ENCODE measurements around the gene MYO15A.
A peak's percentile ranks its signal among the peaks of the same experiment; 100 is the strongest.

The MYO15A gene

DNA sequence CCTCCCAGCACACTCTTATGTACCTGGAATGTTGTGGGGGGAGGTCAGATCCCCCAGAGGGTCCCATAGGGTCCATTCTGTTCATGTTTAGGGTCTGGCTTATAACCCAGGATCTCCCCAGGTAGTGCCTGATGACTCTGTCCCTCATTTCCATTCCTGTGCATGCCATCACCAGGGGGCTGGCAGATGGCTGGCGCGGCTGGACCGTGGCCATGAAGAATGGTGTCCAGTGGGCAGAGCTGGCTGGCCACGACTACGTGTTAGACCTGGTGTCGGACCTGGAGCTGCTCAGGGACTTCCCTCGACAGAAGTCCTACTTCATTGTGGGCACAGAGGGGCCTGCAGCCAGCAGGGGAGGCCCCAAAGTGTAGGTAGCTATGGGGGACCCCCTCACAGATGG lies 40.0 kb downstream of the MYO15A start:
- TF ChIP-seq, protein P1, sequence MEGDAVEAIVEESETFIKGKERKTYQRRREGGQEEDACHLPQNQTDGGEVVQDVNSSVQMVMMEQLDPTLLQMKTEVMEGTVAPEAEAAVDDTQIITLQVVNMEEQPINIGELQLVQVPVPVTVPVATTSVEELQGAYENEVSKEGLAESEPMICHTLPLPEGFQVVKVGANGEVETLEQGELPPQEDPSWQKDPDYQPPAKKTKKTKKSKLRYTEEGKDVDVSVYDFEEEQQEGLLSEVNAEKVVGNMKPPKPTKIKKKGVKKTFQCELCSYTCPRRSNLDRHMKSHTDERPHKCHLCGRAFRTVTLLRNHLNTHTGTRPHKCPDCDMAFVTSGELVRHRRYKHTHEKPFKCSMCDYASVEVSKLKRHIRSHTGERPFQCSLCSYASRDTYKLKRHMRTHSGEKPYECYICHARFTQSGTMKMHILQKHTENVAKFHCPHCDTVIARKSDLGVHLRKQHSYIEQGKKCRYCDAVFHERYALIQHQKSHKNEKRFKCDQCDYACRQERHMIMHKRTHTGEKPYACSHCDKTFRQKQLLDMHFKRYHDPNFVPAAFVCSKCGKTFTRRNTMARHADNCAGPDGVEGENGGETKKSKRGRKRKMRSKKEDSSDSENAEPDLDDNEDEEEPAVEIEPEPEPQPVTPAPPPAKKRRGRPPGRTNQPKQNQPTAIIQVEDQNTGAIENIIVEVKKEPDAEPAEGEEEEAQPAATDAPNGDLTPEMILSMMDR (conservative IDR thresholded peaks at IDR 0.05) = no peak

DNA sequence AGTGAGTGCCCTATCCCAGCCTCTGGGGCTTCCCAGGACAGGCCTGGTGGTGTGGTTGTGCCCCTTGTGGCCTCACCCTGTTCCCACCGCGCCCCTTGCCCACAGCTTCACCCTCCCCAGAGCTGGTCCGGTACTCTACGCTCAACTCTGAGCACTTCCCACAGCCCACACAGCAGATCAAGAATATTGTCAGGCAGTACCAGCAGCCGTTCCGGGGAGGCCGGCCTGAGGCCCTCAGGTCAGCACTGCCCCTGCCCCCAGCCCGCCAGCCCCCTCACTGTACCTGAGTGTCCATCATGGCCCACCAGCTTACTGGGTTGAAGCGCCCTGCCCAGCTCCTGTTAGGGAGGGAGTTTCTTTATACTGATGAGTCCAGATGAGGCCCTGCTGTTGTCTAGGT lies 42.7 kb downstream of the MYO15A start:
- no peak overlapping the region for H3K27ac ChIP-seq
- TF ChIP-seq, protein P1 (conservative IDR thresholded peaks at IDR 0.05) = no peak

More for the DNA sequence above, 40.0 kb downstream of the MYO15A start:
- no peak overlapping the region for H3K27ac ChIP-seq

DNA sequence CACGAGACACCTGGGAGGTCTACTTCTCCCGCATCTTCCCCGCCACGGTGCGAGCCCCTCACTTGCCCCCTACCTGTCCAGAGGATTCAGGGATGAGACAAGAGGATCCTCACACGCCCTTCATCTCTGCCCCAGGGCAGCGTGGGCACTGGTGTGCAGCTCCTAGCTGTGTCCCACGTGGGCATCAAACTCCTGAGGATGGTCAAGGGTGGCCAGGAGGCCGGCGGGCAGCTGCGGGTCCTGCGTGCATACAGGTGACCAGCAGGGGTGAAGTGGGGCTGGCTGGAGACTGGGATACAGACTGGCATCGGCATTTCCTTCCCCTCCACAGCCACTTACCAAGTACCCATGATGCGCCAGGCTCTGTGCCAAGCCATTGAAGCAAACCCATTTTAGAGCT lies 46.6 kb downstream of the MYO15A start:
- TF ChIP-seq, protein P1 (conservative IDR thresholded peaks at IDR 0.05) = no peak
- no peak overlapping the region for H3K27ac ChIP-seq

DNA sequence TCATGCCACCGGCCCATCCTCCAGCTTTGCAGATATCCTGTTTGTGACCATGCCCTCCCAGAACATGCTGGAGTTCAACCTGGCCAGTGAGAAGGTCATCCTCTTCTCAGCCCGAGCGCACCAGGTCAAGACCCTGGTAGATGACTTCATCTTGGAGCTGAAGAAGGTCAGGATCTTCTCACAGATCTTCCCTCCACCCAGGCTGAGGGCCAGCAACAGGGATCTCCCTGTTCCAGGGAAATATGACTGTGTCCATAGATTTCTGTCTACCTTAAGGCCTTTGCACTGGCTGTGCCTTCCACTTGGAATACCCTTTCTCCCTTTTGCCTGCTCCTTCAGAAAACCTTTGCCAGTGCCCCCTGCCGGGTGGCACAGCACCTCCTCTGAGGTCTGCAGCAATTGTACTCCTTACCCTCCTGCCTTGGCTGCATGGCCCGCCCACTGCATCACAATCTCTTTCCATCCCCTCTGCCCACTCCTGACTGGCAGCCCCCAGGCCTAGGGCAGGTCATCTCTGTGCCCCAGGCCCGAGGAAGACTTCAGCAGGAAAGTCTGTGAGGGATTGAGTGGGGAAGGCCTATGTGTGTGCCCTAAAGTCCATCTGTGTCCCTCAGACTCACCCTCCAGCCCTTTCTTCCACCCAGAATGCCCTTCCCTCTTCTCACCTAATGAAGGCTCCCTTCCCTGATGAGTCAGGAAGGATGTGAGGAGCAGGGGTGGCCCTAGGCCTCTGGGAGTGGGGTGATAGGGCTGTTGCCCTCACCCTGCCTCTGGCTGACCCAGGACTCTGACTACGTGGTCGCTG lies 47.8 kb downstream of the MYO15A start:
- TF ChIP-seq, protein P1 (conservative IDR thresholded peaks at IDR 0.05) = no peak
- H3K27ac ChIP-seq = no peak overlapping the region

DNA sequence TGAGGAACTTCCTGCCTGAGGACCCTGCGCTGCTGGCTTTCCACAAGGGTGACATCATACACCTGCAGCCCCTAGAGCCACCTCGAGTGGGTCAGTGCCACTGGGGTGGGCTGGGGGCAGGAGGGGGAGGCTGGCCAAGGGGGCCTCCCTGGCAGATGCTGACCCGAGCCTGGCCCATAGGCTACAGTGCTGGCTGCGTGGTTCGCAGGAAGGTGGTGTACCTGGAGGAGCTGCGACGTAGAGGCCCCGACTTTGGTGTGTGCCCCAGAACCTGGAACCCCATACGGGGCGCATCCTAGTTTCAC lies 48.4 kb downstream of the MYO15A start:
- H3K27ac ChIP-seq = no peak overlapping the region
- TF ChIP-seq, protein P1 (conservative IDR thresholded peaks at IDR 0.05) = no peak

DNA sequence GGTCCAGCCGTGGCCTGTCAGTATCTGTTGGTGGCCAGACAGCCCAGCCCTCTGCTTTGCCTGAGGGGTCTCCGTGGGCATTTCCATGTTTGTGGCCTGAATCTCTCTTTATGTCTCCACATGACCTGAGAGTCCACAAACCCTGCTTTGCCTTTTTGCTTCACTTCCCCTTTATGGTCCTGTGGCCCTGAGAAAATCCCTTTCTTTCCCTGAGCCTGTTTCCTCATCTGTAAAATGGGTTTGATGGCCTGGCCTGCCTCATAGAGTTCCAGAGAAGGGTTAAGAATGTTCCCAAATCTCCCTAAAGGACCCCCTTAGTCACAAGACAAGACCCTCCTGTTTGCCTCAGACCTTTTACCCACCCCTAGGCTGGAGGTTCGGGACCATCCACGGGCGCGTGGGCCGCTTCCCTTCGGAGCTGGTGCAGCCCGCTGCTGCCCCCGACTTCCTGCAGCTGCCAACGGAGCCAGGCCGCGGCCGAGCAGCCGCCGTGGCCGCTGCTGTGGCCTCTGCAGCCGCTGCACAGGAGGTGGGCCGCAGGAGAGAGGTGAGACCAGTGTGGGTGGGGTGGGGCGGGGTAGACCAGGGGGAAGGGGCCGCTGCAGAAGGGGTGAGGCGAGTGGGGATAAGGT lies 48.9 kb downstream of the MYO15A start:
- no peak overlapping the region for H3K27ac ChIP-seq

DNA sequence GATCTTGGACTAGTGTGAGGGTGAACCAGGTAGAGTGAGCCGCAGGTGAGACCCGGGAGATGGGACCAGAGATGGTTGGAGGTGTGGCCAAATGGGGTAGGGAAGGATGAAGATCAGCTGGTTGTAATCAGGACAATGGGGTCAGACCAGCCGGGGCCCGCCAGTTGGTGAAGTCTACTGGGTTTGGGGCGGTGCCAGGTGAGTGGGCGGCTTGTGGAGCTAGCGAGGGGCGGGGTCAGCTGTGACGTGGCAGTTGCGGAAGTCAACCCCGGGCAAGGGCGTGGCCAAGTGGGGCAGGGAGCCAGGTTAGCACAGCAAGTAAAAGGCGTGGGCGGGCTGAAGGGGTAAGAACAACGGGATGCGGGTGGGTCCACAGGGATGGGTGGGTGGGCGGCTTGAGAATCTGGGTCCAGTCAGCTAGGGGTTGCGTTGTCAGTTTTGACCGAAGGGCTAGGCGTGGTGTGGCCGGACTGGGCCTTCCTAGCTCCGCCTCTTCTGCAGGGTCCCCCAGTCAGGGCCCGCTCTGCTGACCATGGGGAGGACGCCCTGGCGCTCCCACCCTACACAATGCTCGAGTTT lies 49.6 kb downstream of the MYO15A start:
- TF ChIP-seq, protein P1 (conservative IDR thresholded peaks at IDR 0.05) = no peak
- H3K27ac ChIP-seq = peak overlapping the region; percentile 16; the same call in 1 of the 2 replicates

More for the DNA sequence above, 48.9 kb downstream of the MYO15A start:
- TF ChIP-seq, protein P1 (conservative IDR thresholded peaks at IDR 0.05) = no peak

All from VCaP (cell line).